Body of pancreas (tissue), 4 donors: ENCODE measurements around the gene ADGRV1.

Experiments
- POLR2A ChIP-seq, 3 donors: fragments of 450-650 bp; IDR thresholded peaks; one replicate each; pipeline ENCODE4 v1.6.1; 2016; ENCODE audit warnings: antibody characterized with exemption in 3 of 3, mild to moderate bottlenecking in 2 of 3
- TF ChIP-seq, protein P1 (sequence below), 7 experiments: fragments of 450-650 bp in 4 of 7; fragments of 200-600 bp in 3 of 7; sonication (generic) in 3 of 7; IDR thresholded peaks; one replicate each; pipeline ENCODE4 v1.5.1; 2016 to 2019; ENCODE audit warnings: antibody characterized with exemption in 7 of 7

DNA sequence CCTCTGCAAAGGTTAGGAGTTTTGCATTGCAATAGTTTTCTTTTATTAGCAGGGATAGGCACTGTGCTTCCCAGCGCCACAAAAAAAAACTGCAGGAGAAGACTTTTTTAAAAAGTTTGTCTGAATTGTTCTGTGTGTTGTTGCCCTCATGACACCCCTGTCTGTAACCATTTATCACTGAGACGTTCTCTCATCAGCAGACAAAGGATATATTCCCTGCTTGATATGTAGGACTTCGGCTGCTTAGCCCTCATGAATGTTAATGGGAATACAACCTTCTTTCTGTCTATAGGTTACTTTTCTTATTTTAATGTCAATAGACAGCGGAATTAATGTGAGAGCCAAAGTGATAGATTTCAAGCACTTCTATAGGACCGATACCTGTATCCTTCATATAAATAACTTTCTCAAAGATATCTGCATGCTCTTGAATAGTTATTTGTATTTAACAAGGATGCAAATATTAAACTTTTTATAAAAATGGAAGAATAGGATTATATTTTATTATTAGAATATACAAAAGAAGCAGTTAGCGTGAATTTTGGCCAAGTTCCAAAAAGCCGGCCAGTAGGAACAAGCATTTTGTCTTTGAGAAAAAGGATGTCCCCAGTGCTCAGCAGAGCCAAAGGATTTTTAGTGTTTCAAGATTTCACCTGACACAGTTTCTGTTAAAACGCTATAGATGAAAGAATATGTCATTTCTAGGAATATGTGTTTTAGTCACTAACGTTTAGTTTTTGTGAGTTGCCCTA lies 27.7 kb upstream of the ADGRV1 start:
- TF ChIP-seq, protein P1, sequence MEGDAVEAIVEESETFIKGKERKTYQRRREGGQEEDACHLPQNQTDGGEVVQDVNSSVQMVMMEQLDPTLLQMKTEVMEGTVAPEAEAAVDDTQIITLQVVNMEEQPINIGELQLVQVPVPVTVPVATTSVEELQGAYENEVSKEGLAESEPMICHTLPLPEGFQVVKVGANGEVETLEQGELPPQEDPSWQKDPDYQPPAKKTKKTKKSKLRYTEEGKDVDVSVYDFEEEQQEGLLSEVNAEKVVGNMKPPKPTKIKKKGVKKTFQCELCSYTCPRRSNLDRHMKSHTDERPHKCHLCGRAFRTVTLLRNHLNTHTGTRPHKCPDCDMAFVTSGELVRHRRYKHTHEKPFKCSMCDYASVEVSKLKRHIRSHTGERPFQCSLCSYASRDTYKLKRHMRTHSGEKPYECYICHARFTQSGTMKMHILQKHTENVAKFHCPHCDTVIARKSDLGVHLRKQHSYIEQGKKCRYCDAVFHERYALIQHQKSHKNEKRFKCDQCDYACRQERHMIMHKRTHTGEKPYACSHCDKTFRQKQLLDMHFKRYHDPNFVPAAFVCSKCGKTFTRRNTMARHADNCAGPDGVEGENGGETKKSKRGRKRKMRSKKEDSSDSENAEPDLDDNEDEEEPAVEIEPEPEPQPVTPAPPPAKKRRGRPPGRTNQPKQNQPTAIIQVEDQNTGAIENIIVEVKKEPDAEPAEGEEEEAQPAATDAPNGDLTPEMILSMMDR (IDR thresholded peaks at IDR 0.05) = no peak
- TF ChIP-seq POLR2A (IDR thresholded peaks at IDR 0.05) = no peak
